Smooth muscle cell (in vitro differentiated cells): ENCODE data around the gene RUNX2. TPM values are rescaled to one million over a fixed set of nuclear protein-coding genes. Genes with fewer than 3 reads are reported as not detected.

Experiments used
- DNase-seq: peaks from one replicate; lab custom pipeline; 2025; ENCODE audit not compliant: unreplicated experiment; lab: John Stamatoyannopoulos, UW
- H2AFZ ChIP-seq: fragments of 200-600 bp; sonication (generic); 2 replicates; pipeline ENCODE4 v1.6.0; 2016; ENCODE audit warnings: antibody characterized with exemption, low read depth, mild to moderate bottlenecking
- H3F3A ChIP-seq: fragments of 200-600 bp; sonication (generic); 2 replicates; pipeline ENCODE4 v1.6.0; 2017; ENCODE audit warnings: antibody characterized with exemption, low read depth
- H3K27ac ChIP-seq: fragments of 200-600 bp; sonication (generic); 2 replicates; pipeline ENCODE4 v1.5.1; 2016; ENCODE audit warnings: low read depth, mild to moderate bottlenecking
- H3K27me3 ChIP-seq: fragments of 200-600 bp; sonication (generic); 2 replicates; pipeline ENCODE4 v1.6.1; 2016; ENCODE audit warnings: low read depth, mild to moderate bottlenecking
- H3K36me3 ChIP-seq: fragments of 200-600 bp; sonication (generic); 2 replicates; pipeline ENCODE4 v1.5.1; 2016; ENCODE audit warnings: low read depth
- H3K4me1 ChIP-seq: fragments of 200-600 bp; sonication (generic); 2 replicates; pipeline ENCODE4 v1.5.1; 2016; ENCODE audit warnings: low read depth
- H3K4me2 ChIP-seq: fragments of 200-600 bp; sonication (generic); 2 replicates; pipeline ENCODE4 v1.6.0; 2016; ENCODE audit warnings: mild to moderate bottlenecking
- H3K4me3 ChIP-seq: fragments of 200-600 bp; sonication (generic); 2 replicates; pipeline ENCODE4 v1.5.1; 2016; ENCODE audit warnings: mild to moderate bottlenecking
- H3K79me2 ChIP-seq: fragments of 200-600 bp; sonication (generic); 2 replicates; pipeline ENCODE4 v1.6.0; 2016; ENCODE audit warnings: low read depth, mild to moderate bottlenecking
- H3K9ac ChIP-seq: fragments of 200-600 bp; sonication (generic); 2 replicates; pipeline ENCODE4 v1.6.0; 2016; ENCODE audit warnings: low read depth
- H3K9me3 ChIP-seq: fragments of 200-600 bp; sonication (generic); replicated peaks from 2 replicates; pipeline ENCODE4 v1.5.1; 2016; ENCODE audit warnings: low read depth
- H4K20me1 ChIP-seq: fragments of 200-600 bp; sonication (generic); 2 replicates; pipeline ENCODE4 v1.6.0; 2016; ENCODE audit warnings: low read depth
- WGBS: methylation state at CpG from one replicate; pipeline ENCODE4 v1.1.7; 2016; ENCODE audit warnings: low lambda C conversion rate; 5-methylcytosine and 5-hydroxymethylcytosine counted together
- polyA plus RNA-seq: library from polyadenylated mRNA; unstranded; fragments of >200 nt; fragmentation: Nextera tagmentation; extraction: Ambion mirVana; gene quantifications from 2 replicates; pipeline ENCODE4 v1.2.1, GENCODE V29; 2016
- total RNA-seq: library from RNA; depleted of rRNA; stranded (reverse); fragments of >200 nt; gene quantifications from 2 replicates; pipeline ENCODE4 v1.2.3, GENCODE V29; 2014
- TF ChIP-seq, protein P1 (sequence below): fragments of 200-600 bp; sonication (generic); IDR thresholded peaks from 2 replicates; pipeline ENCODE4 v1.5.1; 2017; ENCODE audit warnings: borderline replicate concordance, mild to moderate bottlenecking, antibody characterized with exemption; ENCODE audit not compliant: insufficient read depth, poor library complexity, severe bottlenecking

RUNX2 gene
- total and polyA plus RNA-seq, 2 experiments from 2014 or later = 12.5 to 16.4 TPM

DNA sequence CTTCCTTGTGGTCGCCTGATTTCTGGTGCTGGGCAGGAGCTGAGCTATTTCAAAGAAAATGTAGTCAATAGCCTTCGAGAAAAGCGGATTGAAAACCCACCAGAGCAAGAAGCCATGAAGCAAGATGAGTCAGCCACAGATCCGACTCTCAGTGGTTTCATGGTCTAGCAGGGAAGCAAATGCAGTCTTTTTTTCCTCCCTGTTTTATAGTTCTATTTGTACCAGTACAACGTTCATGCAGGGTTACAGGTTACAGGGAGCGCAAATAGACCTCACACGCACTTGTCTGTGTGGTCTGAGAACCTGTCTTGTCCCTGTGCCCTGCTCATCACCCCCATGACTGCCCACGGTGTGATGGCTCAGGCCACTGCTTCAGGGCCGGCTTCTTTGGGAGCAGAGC lies 359.4 kb downstream of the RUNX2 start:
- Histone ChIP-seq H3K4me3 (no peak overlapping the region), H3F3A (no peaks in the 10 kb centered on the region), H3K79me2 (no peaks in the 10 kb centered on the region), H3K27ac (no peak overlapping the region), H3K4me2 (no peak overlapping the region), H3K36me3 (no peaks in the 10 kb centered on the region), H3K27me3 (no peaks in the 10 kb centered on the region), H3K9me3 (no peaks in the 10 kb centered on the region), H4K20me1 (no peaks in the 10 kb centered on the region), H2AFZ (no peak overlapping the region), H3K9ac (no peak overlapping the region), H3K4me1 (no peaks in the 10 kb centered on the region)
- TF ChIP-seq, protein P1, sequence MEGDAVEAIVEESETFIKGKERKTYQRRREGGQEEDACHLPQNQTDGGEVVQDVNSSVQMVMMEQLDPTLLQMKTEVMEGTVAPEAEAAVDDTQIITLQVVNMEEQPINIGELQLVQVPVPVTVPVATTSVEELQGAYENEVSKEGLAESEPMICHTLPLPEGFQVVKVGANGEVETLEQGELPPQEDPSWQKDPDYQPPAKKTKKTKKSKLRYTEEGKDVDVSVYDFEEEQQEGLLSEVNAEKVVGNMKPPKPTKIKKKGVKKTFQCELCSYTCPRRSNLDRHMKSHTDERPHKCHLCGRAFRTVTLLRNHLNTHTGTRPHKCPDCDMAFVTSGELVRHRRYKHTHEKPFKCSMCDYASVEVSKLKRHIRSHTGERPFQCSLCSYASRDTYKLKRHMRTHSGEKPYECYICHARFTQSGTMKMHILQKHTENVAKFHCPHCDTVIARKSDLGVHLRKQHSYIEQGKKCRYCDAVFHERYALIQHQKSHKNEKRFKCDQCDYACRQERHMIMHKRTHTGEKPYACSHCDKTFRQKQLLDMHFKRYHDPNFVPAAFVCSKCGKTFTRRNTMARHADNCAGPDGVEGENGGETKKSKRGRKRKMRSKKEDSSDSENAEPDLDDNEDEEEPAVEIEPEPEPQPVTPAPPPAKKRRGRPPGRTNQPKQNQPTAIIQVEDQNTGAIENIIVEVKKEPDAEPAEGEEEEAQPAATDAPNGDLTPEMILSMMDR = no peak
- 76% methylated on average over 9 of the region's 9 CpGs for WGBS
- no peak for DNase-seq

DNA sequence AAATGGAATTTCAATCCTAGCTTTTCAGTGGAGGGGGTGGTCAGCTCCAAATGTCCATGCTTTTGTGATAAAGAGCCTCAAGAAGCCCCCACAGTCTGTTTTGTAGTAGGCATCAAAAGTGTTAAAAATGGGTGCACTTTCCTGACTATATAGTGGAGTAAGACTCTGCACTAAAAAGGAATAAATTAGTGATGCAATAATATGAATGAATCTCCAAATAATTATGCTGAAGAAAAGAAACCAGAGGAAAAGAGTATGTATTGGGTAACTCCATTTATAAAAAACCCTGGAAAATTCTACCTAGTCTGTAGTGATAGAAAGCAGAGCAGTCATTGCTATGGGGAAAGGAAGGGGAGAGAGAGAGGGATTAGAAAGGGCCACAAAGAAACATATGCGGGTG lies 360.1 kb downstream of the RUNX2 start:
- Histone ChIP-seq H3K36me3 (no peaks in the 10 kb centered on the region), H3F3A (no peaks in the 10 kb centered on the region), H3K79me2 (no peaks in the 10 kb centered on the region), H3K27me3 (no peaks in the 10 kb centered on the region), H3K9me3 (no peaks in the 10 kb centered on the region), H3K9ac (no peak overlapping the region), H3K4me3 (no peak overlapping the region), H2AFZ (no peak overlapping the region), H4K20me1 (no peaks in the 10 kb centered on the region), H3K4me1 (no peaks in the 10 kb centered on the region), H3K4me2 (no peak overlapping the region), H3K27ac (no peak overlapping the region)
- TF ChIP-seq, protein P1 = no peak
- no peak for DNase-seq
- WGBS = 100% methylated on average over 1 of the region's 1 CpG

DNA sequence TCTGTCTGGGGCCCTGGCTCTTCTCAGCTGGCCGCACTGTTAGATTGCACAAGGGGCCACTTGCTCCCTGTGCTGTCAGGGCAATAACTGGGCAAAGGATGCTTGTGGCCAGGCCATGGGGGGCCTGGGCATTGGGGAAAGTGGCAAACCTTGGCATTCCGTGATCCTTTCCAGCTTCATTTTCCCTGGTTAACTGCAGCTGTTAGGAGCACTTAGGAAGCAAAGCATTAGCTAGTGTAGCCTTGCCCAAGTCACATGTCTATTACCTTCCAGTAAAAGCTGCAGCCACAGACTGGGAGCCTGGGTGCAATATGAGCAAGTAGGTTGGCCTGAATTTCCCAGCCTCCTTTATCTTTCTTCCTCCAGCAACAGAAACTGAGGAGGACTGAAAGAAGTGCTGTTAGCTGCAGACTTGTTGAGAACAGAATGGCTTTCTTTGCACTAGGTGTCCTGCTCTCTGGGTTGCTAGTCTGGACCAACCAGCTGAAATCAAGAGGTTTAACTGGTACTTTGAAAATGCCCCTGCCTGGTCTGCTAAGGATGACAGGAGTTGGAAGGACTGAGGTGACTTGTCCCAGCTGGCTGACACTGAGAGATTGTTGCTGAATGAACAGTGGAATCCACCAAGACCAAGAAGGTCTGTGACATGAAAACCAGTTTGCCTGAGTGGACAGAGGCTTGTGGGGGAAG lies 361.9 kb downstream of the RUNX2 start:
- H3K4me3 ChIP-seq = no peak overlapping the region
- H3K9ac ChIP-seq = no peak overlapping the region
- DNase-seq = no peak
- no peaks in the 10 kb centered on the region for H3K27me3 ChIP-seq
- H3K27ac ChIP-seq = no peak overlapping the region
- H3K79me2 ChIP-seq = no peaks in the 10 kb centered on the region
- no peaks in the 10 kb centered on the region for H3K9me3 ChIP-seq
- no peaks in the 10 kb centered on the region for H3F3A ChIP-seq
- 95% methylated on average over 2 of the region's 2 CpGs for WGBS
- no peaks in the 10 kb centered on the region for H4K20me1 ChIP-seq
- TF ChIP-seq, protein P1 = no peak
- no peak overlapping the region for H3K4me2 ChIP-seq
- H3K4me1 ChIP-seq = no peaks in the 10 kb centered on the region
- H3K36me3 ChIP-seq = no peaks in the 10 kb centered on the region
- no peak overlapping the region for H2AFZ ChIP-seq

DNA sequence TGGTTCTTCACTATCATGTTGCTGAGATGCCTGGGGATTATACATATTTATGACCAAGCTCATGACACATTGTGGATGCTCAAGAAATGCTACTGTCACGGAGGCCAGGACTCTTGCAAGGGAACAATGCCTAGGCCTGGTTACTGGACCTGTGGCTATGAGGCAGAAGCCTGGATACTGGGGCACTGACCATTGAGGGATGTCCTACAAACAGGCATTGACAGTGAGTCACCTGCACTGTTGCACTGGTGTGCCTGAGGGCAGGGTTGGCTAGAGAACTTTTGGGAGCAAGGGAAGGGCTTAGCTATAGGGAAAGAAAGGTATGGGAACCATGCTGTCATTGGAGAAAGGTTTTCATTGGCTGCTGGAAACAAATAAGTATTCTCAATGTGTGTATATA lies 362.7 kb downstream of the RUNX2 start:
- H2AFZ ChIP-seq = no peak overlapping the region
- no peaks in the 10 kb centered on the region for H3K79me2 ChIP-seq
- no peaks in the 10 kb centered on the region for H4K20me1 ChIP-seq
- no peak for DNase-seq
- no peaks in the 10 kb centered on the region for H3K9me3 ChIP-seq
- H3K4me1 ChIP-seq = no peaks in the 10 kb centered on the region
- no peaks in the 10 kb centered on the region for H3K27me3 ChIP-seq
- H3K4me3 ChIP-seq = no peak overlapping the region
- H3F3A ChIP-seq = no peaks in the 10 kb centered on the region
- WGBS = 72% methylated on average over 1 of the region's 1 CpG
- no peaks in the 10 kb centered on the region for H3K36me3 ChIP-seq
- TF ChIP-seq, protein P1 = no peak
- H3K27ac ChIP-seq = no peak overlapping the region
- no peak overlapping the region for H3K9ac ChIP-seq
- H3K4me2 ChIP-seq = no peak overlapping the region
